ENCODE measurements around the gene LHX3.

Gene LHX3

GRCh38 chr9:136191960-136192286 lies 13.0 kb downstream of the LHX3 start:
- no peak for DNase-seq

- DNase-seq = no peak
Observed at GRCh38 chr9:136191099-136191959, 13.6 kb downstream of the LHX3 start.

DNA sequence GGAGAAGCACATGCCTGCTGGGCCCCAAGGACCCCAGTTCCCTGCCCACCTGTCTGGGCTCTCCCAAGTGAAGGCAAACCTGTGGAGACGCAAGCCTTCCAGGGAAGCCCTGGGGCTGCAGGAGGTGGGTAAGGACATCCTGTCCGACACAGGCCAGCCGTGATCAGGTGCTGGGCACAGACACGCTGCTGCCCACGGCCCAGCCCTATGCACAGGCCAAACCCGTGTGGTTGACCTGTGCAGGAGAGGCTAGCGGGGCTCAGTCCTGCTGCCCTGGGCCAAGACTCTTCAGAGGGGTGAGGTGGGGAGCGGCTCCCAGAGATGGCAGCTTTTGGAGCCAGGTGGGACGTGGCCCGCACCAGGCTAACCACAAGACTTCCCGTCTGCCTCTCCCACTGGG lies 14.3 kb downstream of the LHX3 start:
- no peak for DNase-seq

DNA sequence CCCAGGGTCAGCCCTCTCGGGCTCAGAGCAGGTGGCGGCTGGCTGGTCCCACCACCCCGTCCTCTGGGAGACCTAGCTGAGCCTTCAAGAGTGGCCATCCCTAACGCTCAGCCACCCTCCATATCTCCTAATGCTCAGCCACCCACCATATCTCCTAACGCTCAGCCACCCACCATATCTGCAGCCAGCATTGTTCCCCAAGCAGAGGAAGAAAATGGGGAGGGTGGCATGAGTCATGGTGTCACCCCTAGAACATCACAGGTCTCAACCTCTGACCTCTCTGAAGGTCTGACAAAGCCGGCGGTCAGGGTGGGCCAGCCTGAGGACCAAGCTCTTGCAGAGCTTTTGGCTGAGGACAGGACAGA lies 14.7 kb downstream of the LHX3 start:
- no peak for DNase-seq

GRCh38 chr9:136189394-136190236 lies 15.3 kb downstream of the LHX3 start:
- DNase-seq = no peak

DNA sequence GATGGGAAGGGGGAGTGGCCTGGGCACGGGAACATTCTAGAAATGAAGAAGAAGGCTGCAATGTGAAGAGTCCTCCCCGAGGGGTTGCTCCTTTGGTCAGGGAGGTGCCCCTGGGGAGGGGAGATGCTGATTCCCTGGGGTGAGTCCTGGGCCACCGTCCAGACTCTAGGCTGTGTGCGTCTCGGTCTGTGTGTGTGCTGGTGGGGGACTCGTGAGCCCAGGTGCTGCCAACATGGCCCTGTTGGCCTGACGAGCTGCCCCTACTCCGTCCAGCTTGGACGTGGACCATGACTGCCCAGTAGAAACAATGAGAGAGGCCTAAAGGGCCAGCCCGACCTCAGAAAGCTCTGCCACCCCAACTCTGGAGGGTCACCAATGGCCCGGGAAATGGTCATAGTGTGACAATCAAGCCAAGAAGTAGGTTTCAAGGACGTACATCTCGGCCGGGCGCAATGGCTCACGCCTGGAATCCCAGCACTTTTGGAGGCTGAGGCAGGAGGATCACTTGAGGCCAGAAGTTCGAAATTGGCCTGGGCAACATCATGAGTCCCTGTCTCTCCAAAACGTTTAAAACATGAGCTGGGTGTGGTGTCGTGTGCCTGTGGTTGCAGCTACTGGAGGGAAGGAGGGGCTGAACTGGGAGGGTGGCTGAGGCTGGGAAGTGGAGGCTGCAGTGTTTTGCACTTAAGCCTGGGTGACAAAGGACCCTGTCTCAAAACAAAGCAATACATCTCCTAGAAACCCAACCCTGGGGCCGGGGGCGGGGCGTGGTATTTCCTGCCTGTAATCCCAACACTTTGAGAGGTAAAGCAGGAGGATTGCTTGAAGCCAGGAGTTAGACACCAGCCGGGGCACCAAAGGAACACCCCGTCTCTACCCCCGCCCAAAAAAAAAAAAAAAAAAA lies 17.0 kb downstream of the LHX3 start:
- no peak for DNase-seq

GRCh38 chr9:136187197-136187596 lies 17.7 kb downstream of the LHX3 start:
- no peak for DNase-seq

GRCh38 chr9:136186386-136186785 lies 18.5 kb downstream of the LHX3 start:
- DNase-seq = no peak

- no peak for DNase-seq
Observed at GRCh38 chr9:136185596-136186366, 19.1 kb downstream of the LHX3 start.

DNA sequence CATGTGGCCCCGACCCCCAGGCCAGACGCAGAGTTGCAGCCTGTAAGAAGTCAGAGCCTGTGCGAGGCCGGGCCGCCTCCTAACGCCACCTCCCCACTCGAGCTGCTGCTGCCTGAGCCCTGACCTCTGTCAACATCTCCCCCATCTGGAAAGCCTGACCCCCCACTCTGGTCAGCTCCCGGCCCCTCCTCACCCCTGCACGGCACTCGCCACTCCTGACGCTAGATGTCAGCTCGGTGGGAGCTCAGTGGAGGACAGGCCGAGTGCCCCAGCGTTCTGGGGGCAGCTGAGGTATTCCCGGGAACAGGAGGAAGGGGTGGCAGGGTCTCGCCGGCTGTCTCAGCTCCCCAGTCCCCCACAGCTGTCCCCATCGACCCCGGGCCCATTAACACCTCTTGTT lies 19.9 kb downstream of the LHX3 start:
- DNase-seq = no peak

DNA sequence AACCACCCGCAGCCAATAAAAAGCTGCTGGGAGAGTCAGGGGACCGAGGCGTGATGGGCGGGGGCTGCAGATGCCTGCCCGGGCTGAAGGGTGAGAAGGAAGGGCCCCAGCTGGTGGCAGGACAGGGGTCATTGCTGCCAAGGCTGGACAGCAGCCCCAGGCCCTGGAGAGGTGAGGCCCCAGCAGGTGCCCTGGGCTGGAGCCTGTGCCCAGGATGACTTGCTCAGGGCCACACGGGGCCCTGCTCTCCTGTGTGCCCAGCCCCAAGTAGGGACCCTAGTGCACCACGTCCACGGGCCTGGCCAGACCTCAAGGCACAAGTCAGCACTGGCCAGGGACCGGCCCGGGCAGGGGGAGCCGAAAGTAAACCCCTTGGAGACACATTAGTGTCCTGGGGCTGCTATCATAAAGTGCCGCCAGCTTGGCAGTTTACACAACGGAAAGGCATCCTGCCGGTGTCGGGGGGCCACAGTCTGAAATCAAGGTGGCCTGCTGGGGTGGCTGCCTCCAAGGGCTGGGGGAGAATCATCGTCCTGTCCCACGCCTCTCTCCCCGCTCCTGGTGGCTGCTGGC lies 22.0 kb downstream of the LHX3 start:
- DNase-seq = no peak

DNA sequence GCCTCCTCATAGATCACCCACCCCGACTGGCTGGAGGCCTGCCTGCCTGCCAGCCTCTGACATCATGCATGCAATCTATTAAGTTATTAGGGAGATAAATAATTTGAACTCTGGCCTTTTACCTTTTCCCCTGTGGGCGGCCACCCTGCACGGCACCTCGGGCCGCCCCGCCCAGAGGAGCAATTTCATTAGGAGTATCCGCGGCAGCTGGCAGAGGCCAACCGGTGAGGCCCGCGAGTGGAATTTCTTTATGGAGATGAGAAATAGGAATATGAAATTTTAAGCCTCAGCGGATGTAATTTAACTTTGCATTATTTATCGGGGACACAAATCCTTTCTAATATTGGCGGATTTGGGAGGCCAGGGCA lies 22.5 kb downstream of the LHX3 start:
- no peak for DNase-seq

DNA sequence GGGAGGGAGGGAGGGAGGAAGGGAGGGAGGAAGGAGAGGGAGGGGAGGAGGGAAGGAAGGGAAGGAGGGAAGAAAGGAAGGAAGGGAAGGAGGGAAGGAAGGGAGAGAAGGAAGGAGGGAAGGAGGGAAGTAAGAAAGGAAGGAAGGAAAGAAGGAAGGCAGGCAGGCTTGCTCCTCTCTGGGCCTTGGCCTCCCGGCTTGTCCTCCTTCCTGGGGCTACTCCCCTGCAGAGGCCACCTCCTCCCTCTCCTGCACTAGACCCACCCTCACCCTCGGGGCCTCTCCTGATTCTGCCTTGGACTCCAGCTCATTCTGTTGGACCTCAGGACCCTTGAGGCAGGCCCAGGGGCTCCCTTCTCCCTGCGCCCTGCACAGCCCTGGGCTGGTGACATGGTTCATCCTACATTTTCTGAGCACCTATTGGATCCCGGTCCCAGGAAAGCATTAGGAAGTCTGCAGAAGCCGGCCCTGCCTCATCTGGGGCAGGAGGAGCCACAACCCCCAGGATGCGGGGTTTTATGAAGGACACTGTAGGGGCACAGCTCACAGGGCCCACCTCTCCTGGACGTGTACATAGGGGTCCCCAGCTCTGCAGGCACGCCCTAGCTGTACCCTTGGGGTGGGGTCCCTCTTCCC lies 23.0 kb downstream of the LHX3 start:
- no peak for DNase-seq

- DNase-seq = no peak
Observed at GRCh38 chr9:136180586-136180985, 24.3 kb downstream of the LHX3 start.

GRCh38 chr9:136179761-136180160 lies 25.2 kb downstream of the LHX3 start:
- no peak for DNase-seq

- no peak for DNase-seq
Observed at GRCh38 chr9:136179101-136179616, 25.8 kb downstream of the LHX3 start.

DNA sequence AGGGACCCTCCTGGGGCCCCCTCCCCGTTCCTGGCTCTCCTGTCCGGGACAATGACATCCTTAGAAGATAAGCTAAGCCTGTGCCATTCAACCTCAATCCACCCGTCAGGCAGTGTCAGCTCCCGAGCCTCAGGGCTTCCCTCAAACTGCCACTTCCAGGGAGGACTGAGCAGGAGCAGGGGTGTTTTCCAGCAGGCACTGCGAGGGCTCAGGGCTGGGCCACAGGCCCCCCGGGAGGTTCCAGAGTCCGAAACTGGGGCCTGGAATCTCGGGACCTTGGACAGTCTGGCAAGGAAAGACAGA lies 26.2 kb downstream of the LHX3 start:
- DNase-seq = no peak

GRCh38 chr9:136178061-136178772 lies 26.7 kb downstream of the LHX3 start:
- no peak for DNase-seq

DNA sequence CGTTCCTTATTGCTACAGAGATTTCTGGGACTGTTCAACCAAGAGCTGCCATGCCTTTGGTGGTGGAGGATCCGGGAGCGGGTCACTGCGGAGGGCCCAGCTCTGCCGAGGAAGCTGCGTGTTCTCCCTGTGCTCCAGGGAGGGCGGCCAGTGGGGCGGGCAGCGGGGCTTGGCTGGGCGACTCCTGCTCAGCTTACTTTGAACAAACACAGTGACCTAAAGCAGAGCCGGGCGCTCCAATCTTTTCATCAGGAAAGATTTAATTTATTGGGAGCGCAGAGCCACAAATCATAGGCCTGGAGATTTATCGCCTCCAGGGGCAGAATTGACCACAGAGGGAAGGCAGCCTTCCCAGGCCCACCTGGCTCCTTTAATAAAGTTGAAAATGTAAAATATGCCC lies 27.7 kb downstream of the LHX3 start:
- no peak for DNase-seq

GRCh38 chr9:136175616-136176197 lies 29.2 kb downstream of the LHX3 start:
- no peak for DNase-seq

All from NCI-H1436 treated with DMSO at 0.1 percent for 48 hours (cell line).